ENCODE measurements around the gene SETD4. TPM values are rescaled to one million over a fixed set of nuclear protein-coding genes. Genes with fewer than 3 reads are reported as not detected.

SETD4 gene
- total and polyA plus RNA-seq, 2 of the 8 experiments (the other 6 are each of a cell fraction or from before 2014, with no cell fraction given), result 20.1 to 46.6 TPM

GRCh38 chr21:36097427-36098181, 37.3 kb upstream of the SETD4 start (continued):
- TF ChIP-seq ATF2 (IDR thresholded peaks at IDR 0.05; ENCODE audit: low read length) (no peak), PHF8 (conservative IDR thresholded peaks at IDR 0.05; ENCODE audit: low read depth, low read length) (no peak), GABPA (IDR thresholded peaks at IDR 0.05; ENCODE audit: borderline replicate concordance, insufficient read depth, low read length) (no peak), CTCF (IDR thresholded peaks at IDR 0.05; ENCODE audit: control extremely low read depth in 1 of 3, insufficient read depth in 1 of 3, low read depth in 1 of 3, low read length in 3 of 3) (no peak), CEBPB (IDR thresholded peaks at IDR 0.05; ENCODE audit: low read depth, low read length) (no peak; the same call in 1 of the 2 replicates), SP1 (IDR thresholded peaks at IDR 0.05; ENCODE audit: low read depth, low read length) (no peak), E2F6 (IDR thresholded peaks at IDR 0.05) (no peak; the same call in 1 of the 2 replicates), BACH1 (IDR thresholded peaks at IDR 0.05; ENCODE audit: low read length) (no peak), SP2 (IDR thresholded peaks at IDR 0.05; ENCODE audit: low read length) (no peak), NRF1 (IDR thresholded peaks at IDR 0.05; ENCODE audit: low read depth, low read length) (no peak), YY1 (IDR thresholded peaks at IDR 0.05; ENCODE audit: low read depth, low read length) (no peak)
